HG03135 (cell line): ENCODE results near the gene MGRN1.
A peak's percentile ranks its signal among the peaks of the same experiment; 100 is the strongest.

Source experiments
- ATAC-seq: cut with Tn5 transposase; IDR thresholded peaks from one replicate; pipeline ENCODE4 v1.9.1; 2021; ENCODE audit warnings: mild to moderate bottlenecking, moderate library complexity; ENCODE audit not compliant: unreplicated experiment

The MGRN1 gene

GRCh38 chr16:4603624-4604170 lies 20.9 kb upstream of the MGRN1 start:
- ATAC-seq = no peak

- no peak for ATAC-seq
Measured at GRCh38 chr16:4604401-4604800, 20.2 kb upstream of the MGRN1 start.

- ATAC-seq = no peak
Measured at GRCh38 chr16:4606354-4606753, 18.3 kb upstream of the MGRN1 start.

DNA sequence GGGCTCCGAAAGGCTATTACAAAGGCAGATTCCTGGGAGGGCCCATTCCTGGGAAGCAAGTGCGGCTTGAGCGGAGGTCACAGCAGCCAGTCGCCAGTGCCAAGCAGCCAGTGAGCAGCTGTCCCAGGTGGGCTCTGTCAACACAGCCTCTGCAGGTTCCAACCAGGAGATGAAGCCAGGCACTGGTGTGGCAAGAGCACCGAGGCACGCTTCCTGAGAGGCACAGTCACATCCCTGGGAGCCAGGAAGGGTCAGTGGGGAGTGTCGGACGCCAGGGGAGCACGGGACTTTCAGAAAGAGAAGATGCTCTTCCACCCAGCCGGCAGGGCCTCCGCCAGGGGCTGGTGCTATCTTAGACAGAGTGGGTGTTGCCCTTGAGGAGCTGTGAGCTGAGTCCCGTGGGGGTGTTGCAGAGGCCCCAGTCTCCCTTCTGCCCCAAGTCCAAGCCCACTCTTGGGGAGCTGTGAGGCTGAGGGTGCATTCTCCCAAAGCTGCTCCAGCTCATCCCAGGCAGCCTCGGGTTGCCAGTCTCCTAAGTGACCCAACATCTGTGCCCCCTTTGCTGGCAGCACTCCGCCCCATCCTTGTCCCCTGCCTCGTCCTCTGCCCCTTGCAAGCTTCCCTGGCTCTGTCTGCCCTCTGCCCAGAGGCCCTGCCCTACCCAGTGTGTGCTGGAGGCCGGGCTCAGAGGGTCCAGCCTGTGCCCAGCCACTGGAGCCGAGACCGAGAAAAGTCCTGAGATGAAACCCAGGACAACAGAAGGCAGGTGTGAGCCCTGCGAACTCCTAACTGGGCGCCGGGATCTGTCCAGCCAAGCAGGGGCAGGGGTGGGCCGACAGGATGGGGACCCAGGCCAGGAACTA lies 16.6 kb upstream of the MGRN1 start:
- ATAC-seq = no peak

- ATAC-seq = no peak
Measured at GRCh38 chr16:4608704-4608980, 16.0 kb upstream of the MGRN1 start.

GRCh38 chr16:4609200-4610010 lies 15.2 kb upstream of the MGRN1 start:
- no peak for ATAC-seq

DNA sequence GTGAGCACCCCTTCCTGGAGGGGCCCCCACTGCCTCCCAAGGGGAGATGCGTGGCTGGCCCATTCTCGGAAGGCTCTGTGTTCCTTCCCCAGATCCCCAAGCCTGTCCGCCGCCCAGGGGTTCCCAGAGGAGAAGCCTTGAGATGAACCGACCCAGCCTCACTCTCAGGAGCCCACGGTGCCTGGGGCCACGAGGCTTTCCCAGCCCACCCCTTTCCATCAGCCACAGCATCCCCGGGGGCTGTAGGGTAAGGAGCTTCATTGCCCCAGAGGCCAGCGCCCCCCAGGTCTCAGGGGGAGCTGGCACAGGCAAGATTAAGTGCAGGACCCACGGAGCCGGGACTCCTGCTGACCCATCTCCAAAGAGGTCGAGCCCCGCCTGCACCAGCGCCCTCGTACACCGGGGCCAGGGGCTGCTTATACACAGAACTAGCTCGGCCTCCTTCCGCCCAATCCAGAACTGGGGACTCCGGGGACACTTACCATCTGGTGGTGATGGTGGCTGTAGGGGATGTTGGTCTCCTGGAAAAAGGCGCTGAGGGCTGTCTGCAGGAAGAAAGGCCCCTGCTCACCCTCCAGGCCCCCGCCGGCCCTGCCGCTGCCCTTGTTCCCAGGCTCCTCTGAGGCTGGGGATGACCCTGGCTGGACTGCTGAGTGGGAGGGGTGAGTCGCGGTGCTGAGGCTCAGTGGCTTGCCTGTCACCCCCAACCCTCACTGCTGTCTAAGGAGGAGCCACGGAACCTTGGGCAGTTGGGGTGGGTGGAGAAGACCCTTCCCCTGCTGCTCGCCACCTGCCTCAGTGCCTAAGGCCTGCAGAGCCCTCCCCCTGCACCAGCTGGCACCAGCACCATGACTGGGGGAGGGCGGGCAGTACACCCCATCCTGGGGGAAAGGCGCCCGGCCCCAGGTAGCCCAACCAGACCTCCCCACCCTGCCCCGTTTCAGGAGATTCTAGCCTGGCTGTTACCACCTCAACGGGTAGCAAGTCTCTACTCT lies 14.3 kb upstream of the MGRN1 start:
- ATAC-seq = no peak

- no peak for ATAC-seq
Measured at GRCh38 chr16:4611337-4612021, 13.1 kb upstream of the MGRN1 start.

DNA sequence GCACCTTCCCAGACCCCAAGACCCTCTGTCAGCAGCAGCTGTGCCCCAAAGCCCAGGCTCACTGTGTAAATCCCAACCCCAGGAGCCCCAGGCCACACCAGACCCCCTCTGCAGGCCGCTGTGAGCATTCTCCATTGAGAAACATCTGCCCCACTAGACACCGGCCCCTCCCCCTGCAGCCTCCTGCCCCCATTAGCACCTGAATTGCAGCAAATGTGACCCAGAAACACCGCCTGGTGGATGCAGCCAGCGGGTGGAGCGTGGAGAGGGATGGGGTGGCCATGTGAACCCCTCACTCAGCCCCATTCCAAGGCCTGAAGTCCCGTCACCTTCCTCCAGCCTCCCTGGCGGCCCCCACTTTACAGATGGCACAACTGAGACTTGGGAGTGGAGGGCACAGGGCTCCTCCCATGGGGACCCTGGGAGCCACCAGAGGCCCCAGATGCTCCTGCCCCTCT lies 12.1 kb upstream of the MGRN1 start:
- no peak for ATAC-seq

- ATAC-seq = no peak
Measured at GRCh38 chr16:4612977-4613635, 11.5 kb upstream of the MGRN1 start.

DNA sequence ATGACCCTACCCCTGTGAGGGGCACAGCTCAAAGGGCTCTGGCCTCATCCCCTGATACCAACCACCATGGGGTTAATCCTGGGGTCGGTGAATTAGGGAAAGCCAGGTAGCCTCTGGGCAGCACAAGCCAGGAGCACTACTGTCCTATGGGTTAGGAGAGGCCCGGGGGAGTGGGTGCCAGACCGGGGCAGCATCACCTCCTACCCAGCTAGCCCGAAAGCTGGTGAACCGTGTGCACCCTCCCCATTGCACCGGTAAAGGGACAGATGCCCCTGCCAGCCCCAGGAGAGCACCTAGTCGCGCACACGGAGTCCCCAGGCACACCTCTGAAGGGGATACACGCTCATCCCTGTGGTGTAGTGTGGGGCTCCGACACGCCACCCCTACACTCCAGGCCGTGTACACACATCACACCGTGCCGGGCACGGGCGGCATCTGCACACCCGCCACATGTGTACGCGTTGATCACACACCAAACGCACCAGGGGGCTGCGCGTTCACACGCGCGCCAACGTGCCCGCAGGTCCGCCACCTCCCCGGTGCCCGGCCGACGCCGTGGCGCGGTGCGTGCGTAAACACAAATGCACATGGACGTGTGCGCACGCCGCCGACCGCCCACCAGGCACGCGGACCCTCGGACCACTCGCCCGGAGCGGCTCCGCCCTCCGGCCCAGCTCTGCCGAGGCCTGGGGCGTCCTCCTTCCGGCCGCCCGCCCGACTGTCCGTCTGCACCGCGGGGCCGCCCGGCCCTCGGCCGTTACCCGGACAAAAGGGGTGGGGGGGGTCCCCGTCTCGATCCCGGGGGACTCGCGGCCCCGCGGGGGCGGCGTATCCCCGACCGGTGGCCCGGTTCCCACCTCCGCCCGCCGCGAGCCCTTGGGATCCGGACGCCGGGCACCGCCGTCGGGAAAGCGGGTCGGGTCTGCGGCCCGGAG lies 10.7 kb upstream of the MGRN1 start:
- no peak for ATAC-seq

DNA sequence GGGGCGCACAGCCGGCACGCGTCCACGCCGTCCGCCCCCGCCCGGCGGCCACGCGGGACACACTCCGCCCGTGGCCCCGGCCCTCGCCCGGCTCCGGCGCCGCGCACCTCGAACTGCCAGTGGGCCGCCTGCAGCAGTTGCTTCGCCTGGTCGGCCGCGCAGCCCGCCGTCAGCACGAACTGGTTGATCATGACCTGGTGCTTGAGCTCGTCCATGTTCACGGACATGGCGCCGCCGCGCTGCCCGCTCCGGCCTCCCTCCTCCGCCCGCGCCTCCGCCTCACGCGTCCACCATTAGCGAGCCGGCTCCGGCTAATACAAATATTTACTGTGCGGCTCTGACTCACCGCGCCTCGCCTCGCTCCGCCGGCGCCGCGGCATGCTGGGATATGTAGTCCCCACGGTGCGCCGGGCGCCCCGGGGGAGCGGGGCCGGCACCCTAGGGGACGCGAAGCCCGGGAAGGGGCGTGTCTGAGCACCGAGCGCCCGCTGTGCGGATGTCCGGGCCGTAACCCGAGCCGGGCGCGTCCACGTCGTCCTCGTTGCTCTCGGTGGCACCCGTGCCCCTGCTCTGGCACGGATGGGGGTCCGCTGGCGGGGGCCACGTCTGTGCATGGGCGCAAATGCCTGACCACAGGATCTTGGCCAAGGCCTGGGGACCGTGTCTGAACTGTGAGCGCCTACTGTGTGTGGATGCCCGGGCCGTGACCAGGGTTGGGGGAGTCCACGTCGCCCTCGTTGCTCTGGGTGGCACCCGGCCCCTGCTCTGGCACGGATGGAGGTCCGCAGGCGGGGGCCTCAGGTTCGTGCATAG lies 9.8 kb upstream of the MGRN1 start, which contains the start of gene UBALD1:
UBALD1 (minus strand) TSS at position 318 of the 813 bp plus-strand sequence; CDS start at position 227, 91 bp downstream.
- ATAC-seq = peak; percentile 59

- ATAC-seq = no peak
Measured at GRCh38 chr16:4615384-4616046, 9.1 kb upstream of the MGRN1 start.

- peak; percentile 78 for ATAC-seq
Measured at GRCh38 chr16:4616047-4616811, 8.4 kb upstream of the MGRN1 start.

GRCh38 chr16:4617880-4618279 lies 6.7 kb upstream of the MGRN1 start:
- no peak for ATAC-seq
